ENCODE measurements around the gene GPR152.
"Not testable (repeated sequence)": the region's sequence is repeated elsewhere in the genome, so short reads cannot be mapped to it uniquely, and the experiment has no call there.

The GPR152 gene

DNA sequence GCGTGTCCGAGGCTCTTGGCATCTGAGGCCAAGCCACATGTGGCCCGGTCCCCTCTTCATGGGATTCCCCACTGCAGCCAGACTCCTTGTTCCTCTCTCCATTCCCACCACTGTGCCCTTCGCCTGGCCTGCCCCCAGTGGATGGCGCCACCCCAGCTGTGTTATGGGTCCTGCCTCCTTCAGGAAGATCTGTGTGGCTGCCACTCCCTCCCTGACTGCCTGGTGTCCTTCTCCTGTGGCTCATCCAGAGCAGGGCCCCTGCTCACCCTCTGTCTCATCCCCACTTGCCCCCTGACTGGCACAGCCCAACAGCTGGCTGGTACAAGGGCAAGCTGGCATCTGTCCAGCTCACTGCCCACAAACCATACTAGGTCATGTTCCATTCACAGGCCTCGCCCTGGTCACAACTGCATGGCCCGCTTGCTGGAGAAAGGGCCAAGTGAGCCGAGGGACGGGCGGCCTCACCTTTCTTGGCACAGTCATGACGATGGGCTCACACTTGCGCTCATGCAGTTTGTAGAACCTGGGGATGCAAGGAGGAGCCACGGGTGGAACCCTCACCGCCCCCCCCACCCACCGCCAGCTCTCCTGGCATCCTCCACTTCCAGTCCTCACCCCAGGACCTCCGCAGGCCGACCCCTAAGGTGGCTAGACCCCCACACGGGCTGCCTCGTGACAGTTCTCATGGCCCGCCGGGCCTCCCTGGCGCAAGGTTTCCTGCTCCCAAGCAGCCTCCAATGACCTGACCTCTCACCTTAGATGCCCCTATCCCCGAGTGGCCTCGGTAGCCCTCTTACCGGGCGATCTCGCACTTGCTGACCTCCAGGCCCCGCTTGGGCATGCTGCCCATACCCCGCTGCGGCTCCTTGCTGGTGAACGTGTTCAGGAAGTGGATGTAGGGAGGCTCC is 13.0 kb downstream of the GPR152 start:
- no peak for DNase-seq (ENCODE audit: low read depth in 2 of 2)

DNA sequence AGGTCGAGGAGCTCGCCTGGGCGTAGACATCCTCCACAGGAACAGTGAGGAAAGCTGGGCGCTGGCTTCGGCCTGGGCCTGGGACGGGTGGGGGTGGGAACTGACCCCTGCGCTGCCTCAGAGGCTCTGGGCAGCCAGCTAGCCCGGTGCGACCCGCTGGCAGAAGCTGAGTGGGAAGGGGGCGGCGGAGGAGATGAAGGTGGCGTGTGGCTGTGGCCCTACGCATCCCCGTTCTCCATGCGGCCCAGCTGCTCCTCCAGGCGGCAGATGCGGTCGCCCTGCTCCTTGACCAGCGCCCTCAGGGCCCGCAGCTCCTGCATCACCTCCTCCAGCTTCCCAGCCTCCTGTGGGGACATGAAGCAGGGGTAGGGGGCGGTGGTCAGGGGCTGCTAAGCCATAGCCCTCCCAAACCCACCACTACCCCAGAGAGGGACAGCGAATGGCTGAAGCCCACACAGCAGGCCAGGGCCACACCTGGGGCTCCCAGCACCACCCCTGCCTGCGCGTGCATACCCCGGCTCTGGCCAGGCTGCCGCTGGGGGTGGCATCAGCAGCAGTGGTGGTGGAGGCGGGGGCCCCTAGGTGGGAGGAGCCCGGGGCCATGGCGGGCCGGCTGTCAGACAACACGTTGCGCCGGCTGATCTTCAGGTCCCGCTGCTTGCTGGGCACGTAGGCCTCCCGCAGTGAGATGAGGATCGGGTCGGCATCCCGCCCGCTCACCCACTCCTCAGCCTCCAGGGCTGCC is 14.2 kb downstream of the GPR152 start:
- peak; percentile 56 to 72 for DNase-seq (ENCODE audit: low read depth in 2 of 2)

DNA sequence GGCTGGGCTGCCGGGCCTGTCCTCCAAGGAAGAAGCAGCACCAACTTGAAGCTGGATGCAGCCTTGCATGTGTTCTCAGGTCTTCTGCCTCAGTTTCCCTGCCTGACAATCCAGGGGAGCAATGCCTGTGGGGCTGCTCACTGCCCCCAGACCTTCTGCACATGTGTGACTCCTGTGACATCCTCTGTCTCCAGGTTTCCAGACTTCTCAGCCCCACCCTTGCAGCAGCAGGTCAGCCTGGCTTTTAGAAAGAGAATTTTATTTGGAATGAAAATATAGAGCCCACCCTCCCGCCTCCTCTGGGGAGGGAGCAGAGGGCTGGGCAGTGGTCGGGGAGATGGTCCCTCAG is 14.7 kb downstream of the GPR152 start:
- no peak for DNase-seq (ENCODE audit: low read depth in 2 of 2)

DNA sequence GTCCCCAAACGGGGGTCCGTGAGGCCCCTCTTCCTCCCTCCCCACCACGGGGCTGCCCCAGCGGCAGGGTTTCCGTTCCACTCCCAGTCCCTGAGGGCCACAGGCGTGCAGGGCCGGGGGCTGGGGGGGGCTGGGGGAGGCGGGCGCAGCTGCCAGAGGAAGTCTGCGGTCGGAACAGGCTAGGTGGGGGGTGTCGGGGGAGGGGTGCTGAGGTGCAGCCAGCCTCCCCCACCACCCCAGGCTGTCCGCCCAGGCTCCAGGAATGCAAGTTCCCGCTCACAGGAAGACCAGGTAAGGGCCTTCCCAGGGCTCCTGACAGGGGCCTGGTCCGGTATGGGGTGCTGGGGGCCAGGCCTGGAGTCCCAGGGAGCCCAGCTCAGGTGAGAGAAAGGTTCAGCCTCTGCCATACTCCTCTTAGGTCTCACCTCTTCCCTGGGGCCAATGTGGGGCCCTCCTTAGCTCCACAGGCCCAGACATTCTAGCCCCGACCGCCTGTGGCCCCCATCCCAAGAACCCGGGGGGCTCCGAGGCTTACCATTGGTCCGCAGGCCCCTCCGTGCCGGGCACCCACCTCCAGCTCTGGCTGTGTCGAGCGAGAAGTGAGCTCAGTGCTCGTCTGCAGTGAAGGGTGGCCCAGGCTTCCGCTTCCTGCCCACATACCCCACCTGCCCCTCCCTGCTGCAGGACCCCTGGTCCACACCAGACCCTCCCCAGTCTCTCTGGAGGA is 15.3 kb downstream of the GPR152 start, which contains the start of gene PTPRCAP:
Gene PTPRCAP (minus strand): TSS at position 601 of the 727 bp plus-strand sequence. CDS start 63 bp downstream, at position 538.
- peak; percentile 66 to 70 for DNase-seq (ENCODE audit: low read depth in 2 of 2)

DNA sequence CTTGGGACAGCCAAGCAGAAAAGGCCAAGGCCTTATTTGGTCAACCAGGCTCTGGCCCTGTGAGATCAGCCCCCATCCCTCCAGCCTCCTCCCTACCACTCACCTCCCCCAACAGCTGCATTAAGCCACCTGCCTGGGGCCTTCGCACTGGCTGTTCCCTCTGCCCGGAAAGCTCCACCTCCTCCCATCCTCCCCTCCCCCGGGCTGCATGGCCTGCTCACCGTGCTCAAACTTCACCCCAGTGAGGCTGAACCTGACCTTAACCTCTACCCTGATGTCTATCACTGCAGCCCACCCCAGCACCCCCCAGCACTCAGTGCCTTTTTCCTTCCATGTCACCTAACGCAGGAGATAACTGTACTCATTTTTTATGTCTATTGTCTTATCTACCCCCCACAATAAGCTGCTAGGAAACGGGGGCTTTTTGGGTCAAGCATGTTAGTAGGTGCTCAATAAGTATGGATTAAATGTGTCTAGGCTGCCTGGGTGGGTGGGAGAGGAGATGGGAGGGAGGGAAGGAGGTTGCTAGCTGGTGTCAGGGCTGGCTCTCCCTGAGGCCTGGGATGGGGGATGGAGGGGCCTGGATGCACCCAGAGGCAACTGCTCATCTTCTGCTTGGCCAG is 16.0 kb downstream of the GPR152 start:
- DNase-seq (ENCODE audit: low read depth in 2 of 2): peak; percentile 49 to 68

DNA sequence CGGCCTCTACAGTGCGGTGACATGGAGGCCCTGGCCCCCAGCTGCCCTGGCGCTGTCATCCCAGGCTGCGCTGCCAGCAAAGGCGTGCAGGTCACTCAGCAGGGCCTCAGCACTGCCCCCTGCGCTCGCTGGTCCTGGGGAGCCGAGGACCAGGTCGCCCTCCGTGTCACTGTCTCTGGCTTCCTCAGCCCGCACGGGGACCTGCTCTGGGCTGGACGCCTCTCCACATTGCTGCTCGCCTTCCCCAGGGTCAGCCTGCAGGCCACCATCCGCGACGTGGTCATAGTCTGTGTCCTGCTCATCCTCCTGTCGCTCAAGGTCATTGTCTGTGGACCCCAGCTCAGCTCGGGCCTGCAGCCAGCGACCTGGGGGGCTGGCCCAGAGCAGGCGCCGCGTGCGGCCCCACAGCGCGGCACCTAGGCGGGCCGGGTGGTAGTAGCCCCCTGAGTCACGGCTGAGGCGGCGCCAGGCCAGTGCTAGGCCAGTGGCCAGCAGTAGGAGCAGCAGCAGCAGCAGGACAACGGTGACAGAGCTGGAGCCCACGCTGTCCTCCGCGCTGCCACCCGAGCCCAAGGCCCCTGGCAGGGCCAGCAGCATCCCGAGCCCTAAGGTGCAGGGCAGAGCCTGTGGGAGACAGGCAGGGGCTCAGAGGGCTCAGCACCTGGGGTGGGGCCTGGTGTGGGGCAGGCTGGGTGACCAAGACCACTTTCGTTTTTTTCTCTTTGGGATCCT is 16.6 kb downstream of the GPR152 start:
- no peak for DNase-seq (ENCODE audit: low read depth in 2 of 2)

- DNase-seq (ENCODE audit: low read depth in 2 of 2): no peak
Measured at GRCh38 chr11:67435031-67435726, 17.4 kb downstream of the GPR152 start.

GRCh38 chr11:67434395-67434881 is 18.1 kb downstream of the GPR152 start:
- DNase-seq (ENCODE audit: low read depth in 2 of 2): no peak

DNA sequence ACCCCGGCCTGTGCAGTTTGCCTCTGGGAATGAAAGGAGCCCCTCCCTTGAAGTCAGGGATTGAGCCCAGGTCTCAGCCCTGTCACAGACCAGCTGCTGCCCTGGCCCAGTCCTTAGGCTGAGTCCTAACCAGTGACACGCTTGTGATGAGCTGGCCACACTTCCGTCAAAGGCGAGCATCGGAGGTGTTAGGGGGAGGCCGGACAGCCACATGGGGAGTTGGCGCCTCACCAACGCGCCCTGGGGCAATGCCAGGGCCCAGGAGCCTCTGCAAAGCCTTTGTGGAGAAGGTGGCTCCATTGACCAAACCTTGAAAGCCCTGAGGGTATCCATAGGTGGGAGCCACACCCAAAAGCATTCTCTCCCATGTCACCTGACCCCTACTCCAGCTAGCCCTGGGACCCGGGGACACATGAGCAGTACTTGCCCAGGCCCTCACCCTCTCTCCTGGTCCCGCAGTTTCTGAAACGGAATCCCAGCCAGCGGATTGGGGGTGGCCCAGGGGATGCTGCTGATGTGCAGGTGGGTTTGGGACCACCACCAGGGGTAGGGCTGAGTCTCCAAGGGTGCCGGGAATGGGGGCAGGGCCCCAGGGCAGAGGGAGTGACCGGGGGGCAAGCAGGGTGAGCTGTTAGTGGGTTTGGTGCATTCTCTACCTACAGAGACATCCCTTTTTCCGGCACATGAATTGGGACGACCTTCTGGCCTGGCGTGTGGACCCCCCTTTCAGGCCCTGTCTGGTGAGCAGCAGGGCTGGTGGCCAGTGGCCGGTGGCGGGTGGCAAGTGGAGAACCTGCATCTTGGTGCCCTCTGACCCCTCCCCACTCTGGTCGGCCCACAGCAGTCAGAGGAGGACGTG is 18.8 kb downstream of the GPR152 start:
- DNase-seq (ENCODE audit: low read depth in 2 of 2): no peak

- no peak for DNase-seq (ENCODE audit: low read depth in 2 of 2)
Measured at GRCh38 chr11:67432655-67433349, 19.7 kb downstream of the GPR152 start.

DNA sequence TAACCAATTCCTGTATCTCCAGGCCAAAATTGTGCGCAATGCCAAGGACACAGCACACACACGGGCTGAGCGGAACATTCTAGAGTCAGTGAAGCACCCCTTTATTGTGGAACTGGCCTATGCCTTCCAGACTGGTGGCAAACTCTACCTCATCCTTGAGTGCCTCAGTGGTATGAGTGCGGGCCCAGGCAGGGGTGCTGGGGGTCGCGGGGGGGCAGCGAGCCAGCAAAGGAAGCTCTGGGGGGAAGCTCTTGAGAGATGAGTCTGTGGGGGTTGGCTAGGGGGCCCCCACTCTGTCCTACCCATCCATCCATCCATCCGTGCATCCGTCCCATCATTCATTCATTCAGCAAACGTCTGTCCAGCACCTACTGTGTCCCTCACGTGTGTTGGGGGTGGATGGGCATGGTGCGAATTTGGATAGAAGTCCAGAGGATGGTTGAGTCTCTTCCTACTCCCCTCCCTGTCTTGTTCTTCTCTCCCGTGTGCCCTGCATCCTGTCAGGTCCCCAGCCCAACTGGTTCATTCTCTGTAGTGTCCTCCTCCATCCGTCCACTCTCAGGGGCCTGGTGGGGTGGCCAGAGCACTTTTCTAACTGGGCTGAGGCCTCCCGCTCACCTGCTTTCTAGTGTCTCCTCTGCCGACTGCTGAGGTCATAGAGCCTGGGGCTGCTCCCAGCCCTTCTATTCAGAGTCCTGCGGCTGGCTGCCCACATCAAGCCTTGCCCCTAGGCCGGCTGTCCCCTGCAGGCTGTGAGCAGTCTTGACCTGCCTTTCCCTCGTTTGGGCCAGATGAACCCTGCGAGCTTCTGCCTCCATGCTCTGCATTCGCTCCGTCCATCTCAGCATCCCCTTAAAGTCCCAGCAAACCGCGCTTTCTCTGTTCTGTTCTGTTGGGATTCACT is 20.9 kb downstream of the GPR152 start:
- DNase-seq (ENCODE audit: low read depth in 2 of 2): no peak

DNA sequence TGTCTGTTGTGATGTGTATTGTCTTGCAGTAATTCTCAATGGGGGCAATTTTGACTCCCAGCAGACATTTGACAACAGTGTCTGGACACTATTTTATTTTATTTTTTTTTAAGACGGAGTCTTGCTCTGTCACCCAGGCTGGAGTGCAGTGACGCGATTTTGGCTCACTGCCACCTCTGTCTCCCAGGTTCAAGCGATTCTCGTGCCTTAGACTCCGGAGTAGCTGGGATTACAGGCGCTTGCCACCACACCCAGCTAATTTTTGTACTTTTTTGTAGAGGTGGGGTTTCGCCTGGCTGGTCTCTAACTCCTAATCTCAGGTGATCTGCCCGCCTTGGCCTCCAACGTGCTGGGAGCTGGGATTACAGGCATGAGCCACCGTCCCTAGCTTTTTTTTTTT is 22.8 kb downstream of the GPR152 start:
- no peak for DNase-seq (ENCODE audit: low read depth in 2 of 2)

- no peak for DNase-seq (ENCODE audit: low read depth in 2 of 2)
Measured at GRCh38 chr11:67429038-67429668, 23.4 kb downstream of the GPR152 start.

- peak; percentile 99 for DNase-seq (ENCODE audit: low read depth in 2 of 2)
Measured at GRCh38 chr11:67428052-67429001, 24.2 kb downstream of the GPR152 start, which contains the start of gene RPS6KB2. Gene RPS6KB2, plus strand, starts transcription at chr11:67428494. Its CDS starts 52 bp downstream, at chr11:67428546.

DNA sequence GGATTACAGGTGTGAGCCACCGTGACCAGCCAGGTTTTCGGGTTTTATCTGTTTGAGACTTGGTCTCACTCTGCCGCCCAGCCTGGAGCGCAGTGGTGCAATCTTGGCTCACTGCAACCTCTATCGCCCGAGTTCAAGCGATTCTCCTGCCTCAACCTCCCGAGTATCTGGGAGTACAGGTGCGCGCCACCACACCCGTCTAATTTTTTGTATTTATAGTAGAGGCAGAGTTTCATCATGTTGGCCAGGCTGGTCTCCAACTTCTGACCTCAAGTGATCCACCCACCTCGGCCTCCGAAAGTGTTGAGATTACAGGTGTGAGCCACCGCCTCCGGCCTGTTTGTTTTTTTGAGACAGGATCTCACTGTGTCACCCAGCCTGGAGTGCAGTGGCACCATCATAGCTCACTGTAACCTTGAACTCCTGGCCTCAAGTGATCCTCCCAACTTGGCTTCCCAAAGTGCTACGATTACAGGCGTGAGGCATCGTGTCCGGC is 25.1 kb downstream of the GPR152 start:
- not testable (repeated sequence) for DNase-seq (ENCODE audit: low read depth in 2 of 2)
